Right renal pelvis (tissue), 4 donors: ENCODE measurements around the gene GUCY1A1. TPM values are rescaled to one million over a fixed set of nuclear protein-coding genes. Genes with fewer than 3 reads are reported as not detected.
"Not testable (repeated sequence)": the region's sequence is repeated elsewhere in the genome, so short reads cannot be mapped to it uniquely, and the experiment has no call there.

ENCODE experiments used
- DNase-seq, 4 donors: peaks; one replicate each; pipeline ENCODE4 v3.0.0-alpha.2; 2013; ENCODE audit warnings: low read depth in 4 of 4, low spot score in 3 of 4, missing footprints in 1 of 4
- polyA plus RNA-seq, 4 donors: library from polyadenylated mRNA; unstranded; fragments of 120-200 nt; gene quantifications; one replicate each; pipeline ENCODE4 v1.2.1, GENCODE V29; 2013; ENCODE audit not compliant: insufficient read length in 4 of 4

The GUCY1A1 gene, protein sequence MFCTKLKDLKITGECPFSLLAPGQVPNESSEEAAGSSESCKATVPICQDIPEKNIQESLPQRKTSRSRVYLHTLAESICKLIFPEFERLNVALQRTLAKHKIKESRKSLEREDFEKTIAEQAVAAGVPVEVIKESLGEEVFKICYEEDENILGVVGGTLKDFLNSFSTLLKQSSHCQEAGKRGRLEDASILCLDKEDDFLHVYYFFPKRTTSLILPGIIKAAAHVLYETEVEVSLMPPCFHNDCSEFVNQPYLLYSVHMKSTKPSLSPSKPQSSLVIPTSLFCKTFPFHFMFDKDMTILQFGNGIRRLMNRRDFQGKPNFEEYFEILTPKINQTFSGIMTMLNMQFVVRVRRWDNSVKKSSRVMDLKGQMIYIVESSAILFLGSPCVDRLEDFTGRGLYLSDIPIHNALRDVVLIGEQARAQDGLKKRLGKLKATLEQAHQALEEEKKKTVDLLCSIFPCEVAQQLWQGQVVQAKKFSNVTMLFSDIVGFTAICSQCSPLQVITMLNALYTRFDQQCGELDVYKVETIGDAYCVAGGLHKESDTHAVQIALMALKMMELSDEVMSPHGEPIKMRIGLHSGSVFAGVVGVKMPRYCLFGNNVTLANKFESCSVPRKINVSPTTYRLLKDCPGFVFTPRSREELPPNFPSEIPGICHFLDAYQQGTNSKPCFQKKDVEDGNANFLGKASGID
- 10 to 100 TPM; 75.0 to 94.2 (median 87.3) TPM for polyA plus RNA-seq

GRCh38 chr4:155666344-155667221, at the start of gene GUCY1A1:
TSS of gene GUCY1A1 (plus strand) at chr4:155666848. CDS start at chr4:155696868, 30,020 bp downstream.
- DNase-seq: peak in 2 of 4 donors; percentile 38 to 51

DNA sequence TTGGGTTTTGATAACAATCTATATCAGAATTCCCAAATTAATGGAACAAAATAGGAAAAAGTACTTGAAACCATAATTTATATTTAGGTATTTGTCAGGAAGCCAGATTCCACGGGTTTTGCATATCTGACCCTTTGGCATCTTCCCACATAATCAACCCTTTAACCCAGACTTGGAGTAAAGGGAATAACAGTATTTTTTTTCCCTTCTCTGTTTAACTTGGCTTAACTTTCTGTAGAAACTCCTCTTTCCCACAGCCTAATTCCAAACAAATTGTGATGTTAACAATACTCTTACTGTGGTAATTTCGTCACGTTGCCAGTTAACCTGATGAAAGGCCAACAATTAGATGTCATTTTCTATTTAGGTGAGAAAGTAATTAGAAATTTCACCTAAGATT, 49.4 kb upstream of the GUCY1A1 start:
- DNase-seq: peak in 1 of 4 donors; percentile 59

GRCh38 chr4:155618183-155618838, 48.3 kb upstream of the GUCY1A1 start:
- no peak for DNase-seq

DNA sequence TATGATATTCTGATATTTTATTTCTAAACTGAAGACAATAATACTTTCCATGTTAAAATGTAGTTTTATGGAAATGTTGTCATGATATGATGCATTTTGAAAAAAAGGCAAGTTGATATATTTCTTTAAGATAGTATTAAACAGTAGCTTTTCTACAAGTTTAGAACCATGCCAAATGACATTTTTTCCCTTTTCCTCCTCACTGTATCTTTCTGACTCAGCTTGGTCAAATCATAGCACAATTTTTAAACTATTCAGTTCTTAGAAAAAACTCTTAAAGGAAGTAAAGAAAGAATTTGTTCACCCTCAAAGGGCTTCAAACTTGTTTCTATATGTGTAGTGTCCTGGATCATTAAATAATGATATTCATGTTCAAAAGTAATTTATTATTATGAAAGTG, 46.0 kb upstream of the GUCY1A1 start:
- no peak for DNase-seq

GRCh38 chr4:155624478-155624877, 42.2 kb upstream of the GUCY1A1 start:
- DNase-seq: no peak

DNA sequence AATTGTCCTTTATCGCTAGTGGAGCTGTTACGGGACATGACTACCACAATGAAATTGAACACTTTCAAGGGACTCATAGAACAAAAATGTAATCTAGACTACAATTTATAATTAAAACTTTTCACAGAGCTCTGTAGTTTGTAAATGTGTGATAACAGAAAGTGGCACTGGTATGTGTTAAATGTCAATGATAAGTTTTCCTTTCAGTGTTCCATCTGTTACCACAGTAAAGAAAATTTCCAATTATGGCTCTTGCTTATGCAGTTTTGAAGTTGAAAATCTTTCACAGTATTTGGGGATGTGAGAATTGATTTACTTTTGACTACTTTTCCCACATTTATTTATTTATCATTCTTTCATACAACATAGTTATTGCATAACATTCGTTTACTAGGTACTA, 40.1 kb upstream of the GUCY1A1 start:
- no peak for DNase-seq

DNA sequence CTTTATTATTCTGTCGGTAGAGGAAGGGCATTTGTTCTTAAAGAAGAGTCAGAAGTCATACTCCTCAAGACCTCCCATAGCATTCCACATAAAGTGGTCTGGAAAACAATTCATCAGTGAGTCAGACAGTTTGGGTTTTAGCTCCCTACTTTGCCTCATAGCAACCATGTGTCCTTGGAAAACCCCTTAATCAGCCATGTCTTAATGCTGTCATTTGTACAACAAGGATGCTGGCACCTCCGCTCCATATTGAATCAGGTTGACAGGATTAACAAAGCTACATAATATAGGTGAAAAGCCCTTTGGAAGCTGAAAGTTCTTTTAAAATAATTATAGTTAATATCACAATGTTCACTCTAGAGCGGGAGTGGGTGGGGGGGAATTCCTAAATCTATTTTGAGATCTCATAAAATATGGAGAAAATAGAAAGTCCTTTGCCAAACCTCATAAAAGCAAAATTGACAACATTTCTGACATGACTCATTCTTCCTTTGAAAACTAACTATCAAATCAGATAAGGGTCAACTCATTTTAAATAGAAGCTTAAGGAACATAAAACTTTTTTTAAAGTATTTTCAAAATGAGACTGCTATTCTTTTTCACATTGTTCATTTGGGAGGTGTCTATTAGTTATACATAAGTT, 37.3 kb upstream of the GUCY1A1 start:
- DNase-seq: no peak

DNA sequence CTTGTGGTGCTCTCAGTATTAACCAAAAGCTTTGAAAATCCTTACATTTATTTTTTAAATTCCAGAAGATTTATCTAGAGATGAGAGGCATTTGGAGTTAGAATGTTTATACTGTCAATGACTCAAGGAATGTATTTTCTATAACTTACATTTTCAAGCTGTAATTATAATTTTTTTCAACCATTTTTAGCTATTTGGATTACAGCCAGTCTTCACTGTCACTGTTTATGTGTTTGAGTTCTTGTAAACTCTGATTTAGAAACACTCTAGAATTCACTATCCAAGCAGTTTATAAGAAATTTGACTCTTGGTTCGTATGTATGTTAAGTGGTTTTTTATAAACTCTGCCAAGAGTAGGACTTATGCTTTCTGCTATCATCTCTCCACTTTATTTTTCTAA, 36.7 kb upstream of the GUCY1A1 start:
- DNase-seq: peak in 3 of 4 donors; percentile 38 to 63 (median 46)

DNA sequence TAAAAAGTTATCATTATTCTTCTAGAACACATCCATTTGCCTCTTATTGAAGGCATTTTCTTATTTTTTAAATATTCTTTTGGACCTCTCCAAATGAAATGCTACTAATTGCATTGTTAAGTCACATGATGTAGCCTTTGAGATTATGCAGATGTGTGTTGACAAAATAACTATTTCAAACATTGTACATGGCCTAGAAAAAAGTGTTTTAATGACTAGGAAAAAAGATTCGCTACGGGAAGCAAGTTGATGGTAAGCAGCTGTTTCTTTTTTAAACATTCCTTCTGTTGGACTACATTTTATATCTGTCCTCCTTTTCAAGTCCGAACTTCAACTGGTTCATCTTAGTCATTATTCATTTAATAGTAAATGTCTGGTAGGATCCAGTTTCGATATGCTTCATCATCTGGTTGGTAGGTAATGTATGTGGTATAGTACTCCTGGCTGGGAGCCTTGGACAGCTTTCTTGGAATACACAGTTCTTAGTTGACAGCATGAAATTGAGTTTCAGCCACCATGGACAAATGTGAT, 34.3 kb upstream of the GUCY1A1 start:
- peak in 1 of 4 donors; percentile 33 for DNase-seq

- no peak for DNase-seq
Measured at GRCh38 chr4:155638195-155638965, 28.3 kb upstream of the GUCY1A1 start.

DNA sequence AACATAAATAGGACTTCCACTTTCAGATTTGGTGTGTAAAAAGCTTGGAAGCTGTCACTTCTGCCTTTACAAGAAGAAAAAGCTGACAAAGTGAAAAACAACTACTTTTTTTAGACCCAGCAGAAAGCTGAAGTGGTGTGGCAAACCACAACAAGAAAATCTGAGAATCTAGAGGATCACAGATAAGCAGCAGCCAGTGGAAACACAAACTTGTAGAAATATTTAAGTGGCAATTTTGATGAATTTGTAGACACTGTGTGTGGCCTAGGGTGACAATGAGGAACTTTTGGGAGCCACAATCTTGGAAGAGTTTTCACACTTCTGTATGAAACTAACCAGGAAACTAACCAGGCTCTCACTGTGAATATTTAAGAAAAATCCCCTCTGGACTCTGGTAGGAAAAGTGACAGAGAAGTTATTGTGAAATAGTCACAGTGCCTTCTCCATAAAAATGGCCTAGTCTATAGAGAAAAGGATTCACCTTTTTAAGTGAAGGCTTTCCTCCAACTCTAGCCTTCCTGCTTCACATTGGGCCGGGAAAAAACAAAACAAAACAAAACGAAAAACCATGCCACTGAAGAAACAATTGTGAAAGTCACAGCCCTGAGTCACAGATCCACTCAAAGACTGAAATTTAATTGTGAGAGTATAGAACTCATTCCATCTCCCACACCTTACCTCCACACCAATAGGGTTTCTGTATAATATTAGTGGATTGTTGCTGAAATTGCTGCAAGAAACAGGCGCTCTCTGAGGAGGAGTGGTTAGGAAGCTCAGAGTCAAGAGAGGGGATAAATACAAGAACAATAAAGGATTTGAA, 26.7 kb upstream of the GUCY1A1 start:
- DNase-seq: no peak

GRCh38 chr4:155640751-155641150, 25.9 kb upstream of the GUCY1A1 start:
- DNase-seq: no peak

GRCh38 chr4:155643087-155643486, 23.6 kb upstream of the GUCY1A1 start:
- DNase-seq: no peak

DNA sequence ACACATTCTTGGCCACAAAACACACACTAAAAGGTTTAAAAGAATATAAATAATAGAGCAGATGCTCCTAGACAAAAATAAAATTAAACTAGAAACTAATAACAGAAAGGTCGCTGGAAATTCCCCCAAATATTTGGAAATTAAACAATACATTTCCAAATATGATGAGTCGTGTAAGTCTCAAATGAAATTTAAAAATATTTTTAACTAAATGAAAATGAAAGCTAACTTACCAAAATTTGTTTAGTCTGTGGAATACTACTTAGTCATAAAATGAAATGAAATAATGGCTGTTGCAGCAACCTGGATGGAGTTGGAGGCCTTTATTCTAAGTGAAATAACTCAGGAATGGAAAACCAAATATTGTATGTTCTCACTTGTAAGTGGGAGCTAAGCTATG, 20.6 kb upstream of the GUCY1A1 start:
- DNase-seq: no peak

DNA sequence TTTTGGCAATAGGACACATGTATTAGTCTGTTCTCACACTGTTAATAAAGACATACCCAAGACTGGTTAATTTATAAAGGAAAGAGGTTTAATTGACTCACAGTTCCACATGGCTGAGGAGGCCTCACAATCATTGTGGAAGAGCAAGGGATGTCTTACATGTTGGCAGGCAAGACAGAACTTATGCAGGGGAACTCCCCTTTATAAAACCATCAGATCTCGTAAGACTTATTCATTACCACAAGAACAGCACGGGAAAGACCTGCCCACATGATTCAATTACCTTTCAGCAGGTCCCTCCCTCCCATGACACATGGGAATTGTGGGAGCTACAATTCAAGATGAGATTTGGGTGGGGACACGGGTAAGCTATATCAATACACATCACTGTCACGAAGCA, 15.9 kb upstream of the GUCY1A1 start:
- not testable (repeated sequence) for DNase-seq

DNA sequence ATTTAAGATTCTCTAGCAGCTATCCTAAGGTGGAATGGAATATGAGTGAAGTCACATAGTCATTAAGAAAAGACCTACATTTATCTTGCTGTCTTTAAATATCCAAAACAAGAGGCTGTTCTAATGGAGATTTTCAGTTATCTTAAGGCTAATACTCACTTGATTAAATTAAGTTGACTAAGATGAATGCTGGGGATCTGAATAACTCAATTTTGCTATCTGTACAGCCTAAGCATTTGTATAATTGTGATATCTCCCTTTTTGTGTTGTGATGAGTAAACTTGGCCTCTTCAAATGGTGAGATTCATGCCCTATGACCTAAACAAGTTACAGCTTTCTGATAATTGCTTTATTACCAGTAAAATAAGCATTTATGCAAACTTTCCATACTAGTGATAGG, 13.6 kb upstream of the GUCY1A1 start:
- DNase-seq: no peak

DNA sequence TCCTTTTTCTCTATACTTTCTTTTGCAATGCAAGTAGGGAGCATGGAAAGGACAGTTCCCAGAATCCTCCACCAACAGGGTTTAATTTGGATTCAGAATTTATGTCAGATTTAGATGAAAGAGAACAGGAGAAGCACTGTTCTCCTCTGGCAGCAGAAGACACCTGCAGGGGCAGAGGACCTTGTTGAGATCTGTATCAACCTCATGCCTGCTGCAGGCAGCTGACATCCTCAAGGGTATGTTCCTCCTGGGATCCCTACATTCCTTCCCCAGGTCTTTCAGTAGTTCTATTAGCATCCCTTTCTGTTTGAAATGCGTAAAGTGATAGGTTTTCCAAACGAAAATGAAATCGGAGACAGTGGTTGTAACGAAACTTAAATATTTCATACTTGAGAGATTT, 10.6 kb upstream of the GUCY1A1 start:
- DNase-seq: no peak

- DNase-seq: no peak
Measured at GRCh38 chr4:155657169-155657568, 9.5 kb upstream of the GUCY1A1 start.
